HG02884 (cell line): Measurements from ENCODE around the gene CHPT1.
"Not testable (repeated sequence)": the region's sequence is repeated elsewhere in the genome, so short reads cannot be mapped to it uniquely, and the experiment has no call there.

ENCODE experiments used
- ATAC-seq: cut with Tn5 transposase; IDR thresholded peaks from one replicate; pipeline ENCODE4 v1.9.1; 2021; ENCODE audit warnings: mild to moderate bottlenecking, moderate library complexity; ENCODE audit not compliant: unreplicated experiment

Gene CHPT1

DNA sequence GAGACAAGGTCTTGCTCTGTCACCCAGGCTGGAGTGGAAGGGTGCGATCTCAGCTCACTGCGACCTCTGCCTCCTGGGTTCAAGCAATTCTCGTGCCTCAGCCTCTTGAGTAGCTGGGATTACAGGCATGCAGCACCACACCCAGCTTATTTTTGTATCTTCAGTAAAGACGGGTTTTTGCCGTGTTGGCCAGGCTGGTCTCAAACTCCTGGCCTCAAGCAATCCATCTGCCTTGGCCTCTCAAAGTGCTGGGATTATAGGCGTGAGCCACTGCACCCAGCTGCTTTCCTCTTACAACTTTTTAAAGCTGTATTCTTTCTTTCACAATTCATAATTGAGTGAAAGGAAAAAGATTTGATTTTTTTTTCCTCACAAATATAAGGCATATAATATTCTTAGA is 15.8 kb upstream of the CHPT1 start:
- ATAC-seq = not testable (repeated sequence)

DNA sequence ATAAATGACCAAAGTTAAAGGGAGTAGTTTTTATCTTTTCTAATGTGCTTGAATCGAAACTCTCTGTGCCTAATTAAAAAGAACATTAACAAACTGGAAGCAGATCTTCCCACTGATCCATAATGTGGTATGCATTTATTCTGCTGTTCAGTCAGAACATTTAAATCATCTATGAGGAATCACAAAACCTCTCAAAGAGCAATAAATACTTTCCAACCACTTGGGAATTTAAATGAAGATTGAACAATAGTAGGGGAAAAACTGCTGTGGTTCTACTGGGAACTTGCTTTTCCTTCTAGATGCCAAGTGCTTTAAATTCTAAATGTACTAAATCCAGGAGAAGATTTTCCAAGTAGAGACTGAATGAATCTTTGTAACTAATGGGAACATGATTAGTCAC is 12.3 kb upstream of the CHPT1 start:
- no peak for ATAC-seq

DNA sequence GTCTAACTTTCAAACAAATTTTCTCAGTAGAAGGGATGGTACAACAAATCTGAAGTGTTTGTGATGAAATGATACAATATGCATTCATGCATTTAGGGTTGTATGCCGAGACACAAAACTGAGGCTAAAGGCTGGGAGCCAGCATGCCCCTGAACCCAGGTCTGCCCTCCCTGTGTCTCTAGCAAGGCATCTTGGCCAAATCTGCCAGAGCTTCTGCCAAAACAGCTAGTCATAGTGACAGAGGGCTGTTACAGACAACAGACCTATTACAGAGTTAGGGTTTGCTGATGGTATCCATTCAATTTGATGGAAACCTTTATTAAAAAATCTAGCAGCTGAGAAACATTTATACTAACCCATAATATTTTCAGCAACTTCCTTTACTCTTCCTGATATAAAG is 11.3 kb upstream of the CHPT1 start:
- ATAC-seq = no peak

DNA sequence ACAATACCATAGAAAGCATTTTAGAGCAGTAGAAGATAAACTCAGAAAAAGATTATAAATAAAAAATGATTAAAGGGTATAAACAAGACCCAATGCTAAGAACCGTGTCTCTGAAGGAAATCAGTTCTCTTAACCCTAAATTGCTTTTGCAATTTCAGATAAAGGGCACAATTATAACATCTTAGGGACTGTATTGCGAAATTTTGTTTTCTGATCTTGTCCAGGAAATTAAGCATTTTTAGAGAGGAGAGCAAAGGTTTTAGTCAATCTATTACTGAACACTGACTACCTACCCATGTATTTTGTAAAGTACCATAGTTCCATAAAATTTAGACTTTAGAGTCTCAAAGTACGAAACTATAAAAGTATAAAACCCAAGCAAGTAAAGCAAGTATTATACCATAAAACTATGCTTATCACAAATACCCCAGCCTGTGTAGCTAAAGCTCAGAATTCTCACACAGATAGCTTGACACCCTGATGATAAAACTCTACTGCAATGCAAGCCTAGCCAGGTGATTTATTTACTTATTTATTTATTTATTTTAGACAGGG is 6.8 kb upstream of the CHPT1 start:
- ATAC-seq = no peak

DNA sequence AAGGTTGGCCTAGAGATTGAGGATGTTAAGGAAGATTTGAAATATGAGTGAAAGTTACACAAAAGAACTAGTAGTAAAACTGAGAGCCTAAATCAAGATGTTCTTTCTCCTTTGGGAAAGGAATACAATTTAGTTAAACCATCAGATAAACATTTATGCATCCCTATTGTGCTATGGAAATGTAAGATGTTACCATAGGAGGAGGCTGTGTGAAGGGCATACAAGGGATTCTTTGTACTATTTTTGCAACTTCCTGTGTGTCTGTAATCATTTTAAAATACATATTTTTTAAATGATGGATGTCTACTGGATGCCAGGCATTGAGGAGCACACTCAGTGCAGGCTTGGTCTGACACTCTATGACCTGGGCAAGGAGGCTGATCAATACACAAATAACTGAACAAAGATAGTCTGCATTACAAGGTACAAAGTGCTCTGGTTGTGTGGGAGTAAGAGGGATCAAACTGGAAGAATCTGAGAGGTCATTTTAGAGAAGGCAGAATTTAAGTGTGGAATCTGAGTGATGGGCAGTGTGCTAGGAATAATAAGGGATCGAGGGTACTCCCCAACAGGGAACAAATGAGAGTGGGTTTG is 5.8 kb upstream of the CHPT1 start:
- no peak for ATAC-seq

DNA sequence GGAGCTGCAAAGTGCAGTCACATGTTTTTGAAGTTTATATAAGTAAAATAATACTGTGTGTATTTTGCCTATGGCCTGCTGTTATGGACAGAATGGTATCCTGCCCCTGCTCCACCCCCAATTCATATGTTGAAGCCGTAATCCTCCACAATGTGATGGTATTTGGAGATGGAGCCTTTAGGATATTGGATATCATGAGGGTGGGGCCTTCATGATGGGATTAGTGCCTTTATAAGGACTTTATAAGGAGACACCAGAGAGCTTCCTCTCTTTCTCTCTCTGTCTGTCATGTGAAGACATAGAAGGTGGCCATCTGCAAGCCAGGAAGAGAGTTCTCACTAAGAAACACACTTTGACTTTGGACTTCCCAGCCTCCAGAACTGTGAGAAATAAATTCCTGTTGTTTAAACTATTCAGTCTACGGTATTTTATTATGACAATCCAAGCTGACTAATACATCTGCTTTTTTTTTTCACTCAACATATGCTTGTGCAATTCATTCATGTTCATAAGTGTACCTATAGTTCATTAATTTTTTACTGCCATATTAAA is 3.1 kb upstream of the CHPT1 start:
- no peak for ATAC-seq

DNA sequence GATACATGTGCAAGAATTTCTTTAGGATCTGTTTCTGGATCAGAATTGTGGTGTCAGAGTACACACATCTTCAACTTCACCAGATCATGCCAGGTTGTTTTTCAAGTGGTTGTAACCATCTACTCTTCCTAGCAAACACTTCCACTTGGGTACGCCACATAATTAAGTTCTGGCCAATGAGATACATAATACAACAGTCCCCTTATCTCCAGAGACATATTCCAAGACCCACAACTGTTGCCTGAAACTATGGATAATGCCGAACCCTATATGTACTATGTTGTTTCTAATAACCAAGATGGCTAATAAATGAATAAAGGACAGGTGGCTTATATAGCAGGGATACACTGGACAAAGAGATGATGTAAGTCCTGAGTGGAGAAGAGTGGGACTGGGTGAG is 2.5 kb upstream of the CHPT1 start:
- no peak for ATAC-seq

DNA sequence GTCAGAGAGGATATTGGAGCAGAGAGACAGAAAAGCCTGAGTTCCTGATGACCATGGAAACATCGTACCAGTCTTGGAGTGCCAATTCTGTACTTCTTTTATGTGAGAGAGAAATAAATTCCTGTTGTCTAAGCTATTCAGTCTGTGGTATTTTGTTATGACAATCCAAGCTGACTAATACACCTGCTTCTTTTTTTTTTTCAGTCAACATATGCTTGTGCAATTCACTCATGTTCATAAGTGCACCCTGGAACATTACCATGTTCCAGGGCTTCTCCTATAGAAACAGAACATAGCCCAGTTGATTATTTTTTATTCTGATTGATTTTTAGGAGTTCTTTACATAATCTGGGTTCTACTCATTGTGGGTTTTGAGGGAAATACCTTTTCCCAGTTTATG is 1.7 kb upstream of the CHPT1 start:
- ATAC-seq = no peak

DNA sequence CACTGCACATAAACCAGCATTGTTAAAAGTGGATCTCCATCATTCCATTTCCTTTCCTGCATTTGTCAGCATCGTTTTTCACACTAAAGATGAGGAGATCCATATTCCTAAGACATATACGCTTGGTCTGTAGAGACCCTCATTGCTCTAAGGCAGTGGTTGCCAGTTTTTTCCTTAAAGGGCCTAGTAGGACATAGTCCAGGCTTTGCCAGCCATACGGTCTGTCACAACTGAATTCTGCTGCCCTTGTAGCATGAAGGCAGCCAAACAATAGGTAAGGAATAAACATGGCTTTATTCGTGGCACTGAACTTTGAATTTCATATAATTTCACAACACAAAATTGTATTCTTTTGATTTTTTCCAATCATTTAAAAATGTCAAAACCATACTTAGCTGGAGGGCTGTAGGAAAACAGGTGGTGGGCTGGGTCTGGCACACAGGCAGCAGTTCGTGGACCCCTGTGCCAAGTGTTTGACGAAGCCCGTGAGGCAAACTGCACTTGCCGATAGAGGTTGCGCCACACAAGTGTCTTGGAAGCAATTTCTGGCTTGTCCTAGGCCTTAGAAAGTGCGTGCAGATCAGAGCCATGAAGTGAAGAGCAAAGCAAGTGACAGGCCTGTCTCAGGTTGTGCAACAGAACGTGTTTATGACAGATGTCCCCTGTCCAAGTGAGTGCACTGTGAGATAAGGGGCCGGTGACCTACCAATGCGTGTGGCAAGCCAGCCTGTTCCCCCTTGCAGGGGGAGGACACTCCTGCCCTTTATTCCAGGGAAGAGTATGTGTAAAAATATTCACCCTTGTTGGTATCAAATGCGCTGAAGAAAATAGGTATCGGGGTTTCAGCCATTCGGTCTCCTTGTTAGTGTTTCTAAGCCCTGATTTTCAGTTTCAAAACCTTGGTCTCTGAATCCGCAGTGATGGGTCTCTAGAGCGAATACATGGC is 916 bp upstream of the CHPT1 start:
- no peak for ATAC-seq

DNA sequence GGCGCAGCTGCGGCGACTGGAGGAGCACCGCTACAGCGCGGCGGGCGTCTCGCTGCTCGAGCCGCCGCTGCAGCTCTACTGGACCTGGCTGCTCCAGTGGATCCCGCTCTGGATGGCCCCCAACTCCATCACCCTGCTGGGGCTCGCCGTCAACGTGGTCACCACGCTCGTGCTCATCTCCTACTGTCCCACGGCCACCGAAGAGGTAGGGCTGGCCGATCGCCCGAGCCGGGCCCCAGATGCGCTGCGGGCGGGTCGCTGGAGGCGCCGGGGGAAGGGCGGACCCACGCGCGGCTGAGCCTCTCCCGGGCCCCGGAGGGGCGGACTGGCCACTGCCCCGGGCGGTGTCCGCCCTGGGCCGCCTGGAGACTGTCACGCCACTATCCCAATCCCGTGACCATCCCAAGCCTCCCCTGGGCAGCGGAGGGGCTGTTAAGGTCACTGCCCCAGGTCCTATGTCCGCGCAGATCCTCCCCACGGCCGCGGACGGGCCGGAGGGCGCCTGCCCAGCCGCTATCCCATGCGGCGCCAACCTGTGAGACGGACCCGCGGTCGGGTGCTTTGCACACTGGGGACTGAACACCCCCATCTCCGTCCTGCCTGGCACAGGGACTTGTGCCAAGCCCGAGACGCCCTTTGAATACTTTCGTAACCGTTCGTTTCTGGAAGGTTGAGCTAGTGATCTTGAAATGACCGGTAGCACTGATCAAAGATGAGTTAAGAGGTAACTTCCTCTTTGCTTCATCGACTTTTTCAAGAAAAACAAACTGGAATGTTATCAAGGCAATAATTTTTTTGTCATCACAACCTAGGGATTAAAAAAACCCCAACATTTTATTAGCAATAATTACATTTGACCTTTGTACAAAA is 725 bp downstream of the CHPT1 start:
- ATAC-seq = peak; percentile 19

DNA sequence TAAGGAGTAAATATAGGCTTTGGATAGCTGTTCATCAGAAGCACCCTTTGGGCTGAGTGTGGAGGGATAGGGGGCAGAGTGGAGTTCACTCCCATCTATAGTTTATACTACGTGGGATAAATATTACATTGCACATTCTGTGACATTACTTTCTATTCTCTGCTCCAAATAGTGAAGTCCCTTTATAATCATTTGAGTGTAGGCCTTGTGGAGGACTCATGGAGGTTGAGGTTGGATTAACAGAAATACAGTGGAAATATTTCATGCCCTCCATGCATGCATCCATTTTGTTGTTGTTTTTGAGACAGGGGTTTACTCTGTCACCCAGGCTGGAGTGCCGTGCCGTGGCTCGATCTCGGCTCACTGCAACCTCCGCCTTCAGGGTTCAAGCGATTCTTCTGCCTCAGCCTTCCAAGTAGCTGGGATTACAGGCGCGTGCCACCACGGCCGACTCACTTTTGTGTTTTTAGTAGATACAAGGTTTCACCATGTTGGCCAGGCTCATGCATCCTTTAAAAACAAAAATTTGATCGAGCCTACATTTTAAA is 1.4 kb downstream of the CHPT1 start:
- no peak for ATAC-seq

DNA sequence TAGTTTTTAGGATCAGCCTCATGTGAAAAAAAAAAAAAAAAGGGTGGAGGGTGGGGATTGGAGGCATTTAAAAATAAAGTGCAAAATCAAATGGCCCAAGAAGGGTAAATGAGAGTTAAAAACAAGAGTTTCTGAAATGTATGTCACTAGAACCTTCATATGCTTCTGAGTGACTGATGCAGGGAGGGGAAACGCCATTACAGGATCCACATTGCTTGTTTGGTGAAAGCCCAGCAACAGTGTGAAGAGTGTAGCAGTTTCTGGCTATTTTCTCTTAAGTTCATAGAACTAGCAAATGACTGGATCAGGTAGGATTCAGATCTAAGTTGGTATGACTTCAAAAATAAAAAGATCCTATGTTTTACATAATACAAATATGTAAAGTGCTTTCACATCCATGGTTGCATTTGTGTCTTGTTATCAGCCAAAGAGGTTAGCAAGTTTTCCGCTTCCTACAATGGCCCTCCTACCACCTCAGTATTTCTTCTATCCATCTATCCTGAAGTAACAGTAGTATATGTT is 2.9 kb downstream of the CHPT1 start:
- ATAC-seq = no peak

DNA sequence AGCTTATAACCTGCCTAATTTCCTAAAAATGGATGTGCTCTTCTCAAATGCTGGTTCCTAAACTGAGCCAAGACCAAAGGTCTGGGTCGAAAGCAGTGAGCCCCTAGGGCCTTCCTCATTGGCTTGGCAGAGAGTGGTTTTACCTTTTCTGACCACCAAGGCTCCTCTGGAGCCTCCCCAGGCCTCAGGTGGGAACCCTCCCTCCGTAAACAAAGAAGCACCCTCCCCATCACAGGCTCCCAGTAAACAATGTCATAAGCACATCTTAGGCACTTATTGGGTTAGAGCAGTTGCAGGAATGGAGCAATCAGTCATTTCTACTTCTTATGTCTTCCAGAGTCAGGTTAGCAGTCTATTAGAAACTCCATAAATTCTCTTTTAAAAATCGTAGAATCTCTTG is 6.0 kb downstream of the CHPT1 start:
- no peak for ATAC-seq

DNA sequence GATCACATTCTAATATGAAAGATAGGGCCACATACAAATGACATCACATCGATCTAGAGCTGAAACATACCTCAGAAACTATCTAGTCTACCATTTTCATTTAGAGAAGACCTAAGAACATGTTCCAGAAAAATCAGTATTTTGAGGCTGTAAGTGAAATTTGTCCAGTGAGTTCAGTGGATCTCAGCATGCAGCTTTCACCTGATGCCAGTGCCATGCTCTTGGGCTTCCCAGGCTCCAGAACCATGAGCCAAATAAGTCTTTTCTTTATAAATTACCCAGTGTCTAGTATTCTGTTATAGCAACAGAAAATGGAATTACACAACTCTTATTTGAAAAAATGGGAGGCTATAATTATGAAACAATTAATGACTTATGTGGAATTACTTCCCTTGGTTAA is 9.0 kb downstream of the CHPT1 start:
- no peak for ATAC-seq

DNA sequence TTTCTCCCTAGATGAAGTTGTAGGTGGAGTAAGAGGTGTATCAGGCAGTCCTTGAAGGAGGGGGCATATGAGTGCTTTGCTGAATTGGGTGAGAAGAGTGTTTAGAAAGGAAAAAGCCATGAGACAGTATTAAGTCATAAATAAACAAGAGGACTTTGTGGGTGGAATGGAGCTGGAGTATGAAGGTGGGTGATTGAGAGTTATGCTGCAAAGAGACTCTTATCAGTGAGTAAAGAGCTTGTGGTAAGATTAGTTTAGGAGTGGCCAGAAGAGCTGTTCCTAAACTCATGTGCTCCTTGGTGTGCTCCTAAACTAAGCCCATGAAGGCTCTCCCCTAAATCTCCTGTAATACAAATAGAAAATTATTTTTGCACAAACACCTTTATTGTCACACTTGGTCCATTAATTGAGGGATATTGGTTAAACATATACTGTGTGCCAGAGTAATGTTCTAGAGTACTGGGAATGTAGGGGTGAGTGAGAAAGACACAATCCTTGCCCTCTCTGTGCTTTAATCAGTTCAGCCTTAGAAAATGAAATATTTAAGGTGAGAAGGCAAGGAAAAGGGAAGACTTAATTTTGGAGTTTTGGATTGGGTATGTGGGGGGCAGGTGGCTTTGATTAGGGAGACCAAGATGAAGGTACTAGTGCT is 9.8 kb downstream of the CHPT1 start:
- no peak for ATAC-seq

DNA sequence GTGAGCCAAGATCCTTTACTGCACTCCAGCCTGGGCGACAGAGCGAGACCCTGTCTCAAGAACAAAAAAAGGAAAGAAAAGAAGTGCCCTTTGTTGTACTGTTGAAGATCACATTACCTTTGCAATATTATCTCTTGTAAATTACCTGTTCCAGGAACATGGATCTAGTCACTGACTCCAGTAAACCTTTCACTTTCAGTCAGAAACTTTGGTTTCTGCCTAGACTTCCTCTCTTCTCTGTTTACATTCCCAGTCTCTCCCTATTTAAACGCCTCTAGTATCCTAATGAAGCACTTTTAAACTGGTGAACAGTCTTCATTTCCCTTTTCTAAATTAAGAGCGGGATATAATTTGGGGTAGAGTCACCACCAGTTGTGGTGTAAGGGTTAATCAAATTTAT is 12.8 kb downstream of the CHPT1 start:
- no peak for ATAC-seq

DNA sequence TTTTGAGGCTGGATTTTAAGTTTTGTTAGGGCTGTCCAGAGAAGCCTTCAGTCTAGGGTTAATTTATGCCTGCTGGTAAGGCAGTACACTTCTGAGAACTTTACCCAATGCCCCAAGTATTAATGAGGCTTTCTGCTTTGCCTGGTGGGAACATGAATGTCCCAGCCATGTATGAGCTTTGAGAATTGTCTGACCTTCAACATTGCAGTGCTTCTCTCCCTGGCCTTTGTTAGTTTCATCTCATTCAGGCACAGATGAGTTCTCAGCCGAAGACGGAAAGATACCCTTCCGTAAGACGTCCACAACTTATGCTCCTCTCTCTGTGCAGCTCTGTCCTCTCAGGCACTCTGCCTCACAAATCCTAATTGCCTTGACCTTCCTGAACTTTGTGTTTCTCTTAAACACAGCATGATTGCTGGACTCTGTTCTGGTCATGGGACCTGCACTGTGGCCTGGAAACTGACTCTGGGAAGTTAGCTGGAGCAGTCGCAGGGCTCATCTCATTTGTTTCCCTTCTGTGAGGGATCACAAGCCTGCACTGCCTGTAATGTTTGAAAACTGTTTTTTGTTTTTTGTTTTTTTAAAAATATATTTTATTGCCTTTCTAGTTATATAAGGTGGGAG is 15.7 kb downstream of the CHPT1 start:
- no peak for ATAC-seq

DNA sequence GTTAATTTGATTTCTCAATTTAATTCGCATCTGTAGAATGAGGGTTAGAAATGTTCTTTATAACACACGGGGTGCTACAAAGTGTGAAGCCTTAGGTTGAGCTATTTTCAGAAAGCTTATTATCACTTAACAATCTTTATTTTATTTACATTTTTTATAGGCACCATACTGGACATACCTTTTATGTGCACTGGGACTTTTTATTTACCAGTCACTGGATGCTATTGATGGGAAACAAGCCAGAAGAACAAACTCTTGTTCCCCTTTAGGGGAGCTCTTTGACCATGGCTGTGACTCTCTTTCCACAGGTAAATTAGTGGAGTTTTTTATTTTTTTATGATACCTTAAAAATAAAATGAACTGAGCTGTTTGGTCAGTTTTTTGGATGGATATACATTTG is 16.5 kb downstream of the CHPT1 start:
- ATAC-seq = no peak

DNA sequence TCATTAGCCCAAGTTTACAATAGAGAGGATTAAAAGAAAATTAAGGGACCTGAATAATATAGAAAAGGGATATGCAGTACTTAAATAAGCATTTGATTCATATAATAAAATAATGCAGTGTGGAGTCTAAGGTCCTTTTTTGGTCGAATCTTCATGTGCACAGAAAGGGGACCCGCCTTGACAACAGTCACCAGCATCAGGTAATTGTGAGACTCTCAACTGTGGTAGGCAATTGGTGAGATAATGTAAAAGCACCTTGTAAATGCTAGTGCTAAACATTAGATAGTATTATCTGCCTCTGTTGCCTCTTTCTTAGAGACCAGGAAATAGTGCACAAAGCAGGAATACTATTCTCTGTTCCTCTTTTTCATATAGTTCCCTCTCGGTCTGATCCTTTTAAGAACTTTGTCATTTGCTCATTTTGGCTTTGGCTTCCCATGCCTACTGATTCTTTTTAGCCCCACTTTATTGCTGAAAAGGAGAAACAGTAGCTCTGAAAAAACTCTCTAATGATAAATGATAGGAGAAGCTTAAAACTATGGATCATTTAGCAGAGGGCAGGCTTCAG is 17.5 kb downstream of the CHPT1 start:
- ATAC-seq = no peak
